Kidney capillary endothelial cell (primary cell): ENCODE data around the gene TRPM4.
"Not testable (repeated sequence)": the region's sequence is repeated elsewhere in the genome, so short reads cannot be mapped to it uniquely, and the experiment has no call there.

Experiments used
- DNase-seq: peaks from one replicate; pipeline ENCODE4 v3.0.0-alpha.2; 2018; ENCODE audit warnings: low spot score

Gene TRPM4

GRCh38 chr19:49157445-49158224 lies at the start of gene TRPM4:
TSS of gene TRPM4 (plus strand) at chr19:49157792. CDS start at chr19:49157867, 75 bp downstream.
- DNase-seq, result peak; percentile 67

DNA sequence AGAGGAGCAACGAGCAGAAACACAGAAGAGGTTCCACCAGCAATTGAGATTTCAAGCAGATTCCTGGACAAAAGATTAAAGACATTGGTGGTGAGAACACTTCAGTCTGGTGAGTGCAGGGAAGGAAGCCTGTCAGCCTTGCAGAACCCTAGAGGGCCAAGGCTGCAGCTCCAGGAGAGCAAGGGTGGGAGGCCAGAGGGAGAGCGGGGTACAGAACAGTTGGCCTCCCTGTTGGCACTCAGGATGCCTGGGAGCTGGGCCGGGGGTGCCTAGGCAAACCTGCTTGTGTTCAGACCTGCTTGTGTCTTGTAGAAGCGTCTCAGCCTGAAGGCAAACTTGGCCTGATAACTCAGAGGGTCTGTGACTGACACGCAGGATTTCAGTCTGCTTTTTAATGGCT lies 48.5 kb upstream of the TRPM4 start:
- no peak for DNase-seq

GRCh38 chr19:49109569-49110233 lies 47.9 kb upstream of the TRPM4 start:
- DNase-seq, result no peak

DNA sequence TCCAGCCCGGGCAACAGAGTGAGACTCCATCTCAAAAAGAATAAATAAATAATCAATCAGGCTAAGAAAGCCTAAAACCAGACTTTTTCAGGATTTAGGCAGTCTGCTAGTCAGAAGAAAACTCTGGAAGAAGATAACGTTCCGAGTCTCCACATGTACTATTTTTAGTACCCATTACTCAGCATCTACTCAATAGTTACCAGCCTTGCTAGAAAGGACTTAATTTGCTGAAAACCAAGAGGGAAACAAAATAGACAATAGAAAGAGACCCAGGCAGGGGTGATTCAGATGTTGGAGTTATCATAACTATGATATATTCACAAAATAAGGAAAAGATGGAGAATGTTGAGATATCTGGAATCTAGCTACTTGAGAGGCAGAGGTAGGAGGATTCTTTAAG lies 47.0 kb upstream of the TRPM4 start:
- peak; percentile 56 for DNase-seq

GRCh38 chr19:49111218-49111998 lies 46.2 kb upstream of the TRPM4 start:
- DNase-seq, result no peak

- peak; percentile 83 for DNase-seq
Observed at GRCh38 chr19:49113762-49114629, 43.6 kb upstream of the TRPM4 start, which contains the start of gene LIN7B. TSS of gene LIN7B (plus strand) at chr19:49114370. CDS start at chr19:49114405, 35 bp downstream.

DNA sequence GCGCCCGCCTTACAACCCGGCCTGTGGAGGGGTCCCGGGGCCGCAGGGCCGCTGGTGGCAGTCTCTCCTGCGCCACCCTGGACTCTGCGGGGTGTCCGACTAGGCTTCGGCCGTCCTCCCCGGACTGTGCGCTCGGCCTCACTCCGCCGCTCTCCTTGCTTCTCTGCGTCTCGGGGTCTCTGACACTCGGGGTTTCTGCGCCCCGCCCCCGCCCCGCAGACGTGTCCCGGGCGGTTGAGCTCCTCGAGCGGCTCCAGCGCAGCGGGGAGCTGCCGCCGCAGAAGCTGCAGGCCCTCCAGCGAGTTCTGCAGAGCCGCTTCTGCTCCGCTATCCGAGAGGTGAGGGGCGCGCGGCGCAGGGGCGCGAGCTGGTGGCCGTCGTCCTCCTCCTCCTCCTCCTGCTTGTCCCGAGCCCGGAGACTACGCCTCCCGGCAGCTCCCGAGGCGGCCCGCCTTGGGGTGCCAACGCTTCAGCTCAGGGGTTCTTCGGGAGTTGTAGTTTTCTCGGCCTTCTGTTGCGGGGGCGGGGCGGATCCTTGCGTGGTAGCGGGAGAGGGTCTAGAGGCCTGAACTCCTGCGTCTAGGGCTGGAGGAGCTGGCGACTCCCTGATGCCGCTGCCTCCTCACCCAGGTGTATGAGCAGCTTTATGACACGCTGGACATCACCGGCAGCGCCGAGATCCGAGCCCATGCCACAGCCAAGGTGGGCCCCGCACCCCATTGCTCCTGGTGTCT lies 42.8 kb upstream of the TRPM4 start:
- DNase-seq, result no peak

DNA sequence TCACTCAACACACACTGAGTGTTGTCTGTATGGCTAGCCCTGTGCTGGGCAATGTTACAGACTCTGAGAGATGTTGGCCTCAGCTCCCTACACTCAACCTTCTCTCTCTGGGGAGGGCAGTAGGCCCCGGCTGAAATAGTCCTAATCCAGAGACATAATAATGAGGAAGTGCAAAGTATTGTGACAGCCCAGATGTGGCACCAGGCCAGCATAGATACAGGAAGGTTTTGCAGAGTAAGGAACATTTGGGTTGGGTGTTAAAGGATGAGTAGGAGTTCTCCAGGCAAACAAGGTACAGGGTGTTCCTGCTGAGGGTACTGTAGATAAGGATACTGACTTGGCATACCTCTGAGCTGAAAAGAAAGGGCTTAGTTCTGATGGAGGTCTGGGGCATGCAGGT lies 41.0 kb upstream of the TRPM4 start:
- no peak for DNase-seq

GRCh38 chr19:49117677-49118564 lies 39.7 kb upstream of the TRPM4 start:
- no peak for DNase-seq

- peak; percentile 92 for DNase-seq
Observed at GRCh38 chr19:49118565-49119410, 38.8 kb upstream of the TRPM4 start, which contains the start of gene C19orf73. TSS of gene C19orf73 (minus strand) at chr19:49119143. CDS start at chr19:49119022, 121 bp downstream.

GRCh38 chr19:49119411-49120324 lies 37.9 kb upstream of the TRPM4 start, which contains the start of gene PPFIA3:
TSS of gene PPFIA3 (plus strand) at chr19:49119544. CDS start at chr19:49127874, 8,330 bp downstream.
- peak; percentile 48 for DNase-seq

DNA sequence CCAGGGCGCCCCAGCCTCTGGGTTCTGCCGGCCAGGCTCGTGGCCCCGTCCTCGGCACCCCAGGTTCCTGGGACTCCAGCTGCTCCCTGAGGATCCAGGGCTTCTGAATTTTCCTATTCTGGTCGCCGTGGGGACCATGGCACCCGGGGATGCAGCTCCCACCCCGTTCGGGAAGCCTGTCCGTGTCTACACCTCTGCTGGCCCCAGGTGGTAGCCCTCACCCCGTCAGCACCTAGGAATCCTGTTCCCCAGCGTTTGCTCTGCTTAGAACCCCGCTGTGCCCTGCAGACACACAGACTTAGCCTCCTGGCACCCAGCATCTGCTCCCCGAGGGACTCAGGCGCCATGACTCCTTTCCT lies 37.3 kb upstream of the TRPM4 start:
- DNase-seq, result no peak

GRCh38 chr19:49120868-49121267 lies 36.7 kb upstream of the TRPM4 start:
- DNase-seq, result no peak

- not testable (repeated sequence) for DNase-seq
Observed at GRCh38 chr19:49121841-49122240, 35.8 kb upstream of the TRPM4 start.

- DNase-seq, result not testable (repeated sequence)
Observed at GRCh38 chr19:49123285-49123684, 34.3 kb upstream of the TRPM4 start.

DNA sequence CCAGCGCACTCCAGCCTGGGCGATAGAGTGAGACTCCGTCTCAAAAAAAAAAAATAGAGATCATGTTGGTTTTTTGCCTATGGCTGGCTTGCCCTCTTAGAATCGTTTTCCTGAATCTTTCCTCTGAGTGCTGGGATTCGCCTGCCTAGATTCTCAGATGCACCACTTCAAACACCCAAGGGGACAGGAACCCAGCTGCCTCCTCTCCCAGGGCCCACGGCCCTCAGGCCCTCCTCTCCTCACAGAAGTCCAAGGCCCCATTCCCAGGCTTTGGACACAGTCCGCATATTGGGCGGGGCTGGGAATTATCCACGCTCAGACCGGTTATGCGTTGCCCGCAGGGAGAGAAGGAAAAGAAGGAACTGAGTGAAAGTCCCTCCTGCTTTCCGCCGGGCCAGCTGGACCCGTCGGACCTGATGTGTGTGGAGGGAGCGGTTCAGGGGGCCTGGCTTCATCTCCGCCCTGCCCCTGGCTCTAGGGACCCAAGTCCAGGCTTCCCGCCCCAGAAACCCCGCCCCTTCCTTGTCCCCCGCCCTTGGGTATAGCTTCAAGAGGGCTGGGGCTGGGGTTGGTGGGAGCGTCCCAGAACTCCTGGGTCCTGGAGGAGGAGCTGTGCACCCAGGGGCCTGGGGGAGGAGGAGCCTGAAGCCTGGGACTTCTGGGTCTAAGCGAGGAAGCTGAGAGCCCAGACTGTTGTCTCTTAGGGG lies 32.4 kb upstream of the TRPM4 start:
- no peak for DNase-seq

GRCh38 chr19:49126575-49126974 lies 31.0 kb upstream of the TRPM4 start:
- no peak for DNase-seq
